ENCODE data around the gene AIP. TPM values are rescaled to one million over a fixed set of nuclear protein-coding genes. Genes with fewer than 3 reads are reported as not detected.

Gene AIP
- total RNA-seq, 3 donors from 2014 or later = 66.4 to 84.5 (median 69.8) TPM

DNA sequence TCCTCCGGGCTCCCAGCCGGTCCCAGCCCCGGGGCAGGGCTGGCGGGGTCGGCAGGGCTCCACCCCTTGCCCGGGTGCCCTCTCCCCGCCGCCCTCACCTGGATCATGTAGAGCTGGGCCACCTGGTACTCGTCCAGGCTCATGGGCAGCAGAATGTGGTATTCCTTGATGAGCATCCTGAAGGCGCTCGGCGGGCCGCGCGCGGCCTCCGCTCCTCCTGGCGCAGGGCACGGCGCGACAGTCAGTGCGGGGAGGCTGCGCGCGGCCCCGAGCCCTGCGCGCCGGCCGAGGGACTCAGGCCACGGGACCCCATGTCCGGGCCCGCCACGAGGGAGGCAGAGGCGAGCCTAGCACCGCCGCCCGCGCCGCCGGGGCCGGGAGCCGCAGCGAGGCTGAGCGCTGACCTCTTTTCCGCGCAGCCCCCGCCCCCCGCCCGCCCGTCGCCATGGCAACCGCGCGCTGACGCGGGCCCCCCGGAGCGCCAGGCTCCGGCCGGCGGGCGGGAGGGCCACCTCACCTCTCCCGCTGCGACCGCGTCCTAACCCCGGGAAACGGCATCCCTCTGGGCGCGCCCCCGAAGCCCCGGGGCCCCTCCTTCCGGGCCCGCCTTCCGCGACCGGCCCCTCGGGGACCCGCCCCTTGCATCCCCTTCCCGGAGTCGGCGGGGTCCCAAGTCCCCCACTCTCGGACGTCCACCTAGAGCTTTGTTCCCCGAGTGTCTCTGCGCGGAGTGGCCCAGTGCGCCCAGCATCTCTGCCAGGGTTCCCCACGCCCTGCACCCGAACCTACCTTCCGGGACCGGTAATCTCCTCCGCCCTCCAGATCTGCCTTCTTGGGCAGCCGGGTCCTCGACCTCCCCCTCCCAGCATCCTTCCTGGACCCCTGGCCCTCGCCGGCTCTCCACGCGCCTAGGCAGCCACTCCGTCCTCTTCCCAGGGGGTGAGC lies 21.5 kb downstream of the AIP start:
- peak overlapping the region; percentile 98 for H3K27ac ChIP-seq
- DNase-seq (ENCODE audit: low spot score in 2 of 2) = no peak
- H3K9me3 ChIP-seq = no peaks in the 10 kb centered on the region
- H3K4me1 ChIP-seq = peaks cover 17 to 27% of the 10 kb centered on the region in 2 donors
- no peaks in the 10 kb centered on the region for H3K36me3 ChIP-seq
- intact Hi-C loops (cut with DNase I; ENCODE audit: low total_unique reads) = loop anchor here (10.0 kb wide), 1 partner anchor 109 kb away; the partner anchor contains the start of gene RAD9A
- H3K4me3 ChIP-seq = peak overlapping the region; percentile 59 to 70 (median 70)
- TF ChIP-seq POLR2AphosphoS5 (IDR thresholded peaks at IDR 0.05) (peak in 1 of 3 donors; percentile 14), POLR2A (IDR thresholded peaks at IDR 0.05) (no peak)
- TF ChIP-seq, protein P1, sequence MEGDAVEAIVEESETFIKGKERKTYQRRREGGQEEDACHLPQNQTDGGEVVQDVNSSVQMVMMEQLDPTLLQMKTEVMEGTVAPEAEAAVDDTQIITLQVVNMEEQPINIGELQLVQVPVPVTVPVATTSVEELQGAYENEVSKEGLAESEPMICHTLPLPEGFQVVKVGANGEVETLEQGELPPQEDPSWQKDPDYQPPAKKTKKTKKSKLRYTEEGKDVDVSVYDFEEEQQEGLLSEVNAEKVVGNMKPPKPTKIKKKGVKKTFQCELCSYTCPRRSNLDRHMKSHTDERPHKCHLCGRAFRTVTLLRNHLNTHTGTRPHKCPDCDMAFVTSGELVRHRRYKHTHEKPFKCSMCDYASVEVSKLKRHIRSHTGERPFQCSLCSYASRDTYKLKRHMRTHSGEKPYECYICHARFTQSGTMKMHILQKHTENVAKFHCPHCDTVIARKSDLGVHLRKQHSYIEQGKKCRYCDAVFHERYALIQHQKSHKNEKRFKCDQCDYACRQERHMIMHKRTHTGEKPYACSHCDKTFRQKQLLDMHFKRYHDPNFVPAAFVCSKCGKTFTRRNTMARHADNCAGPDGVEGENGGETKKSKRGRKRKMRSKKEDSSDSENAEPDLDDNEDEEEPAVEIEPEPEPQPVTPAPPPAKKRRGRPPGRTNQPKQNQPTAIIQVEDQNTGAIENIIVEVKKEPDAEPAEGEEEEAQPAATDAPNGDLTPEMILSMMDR (IDR thresholded peaks at IDR 0.05) = no peak
- H3K27me3 ChIP-seq = no peaks in the 10 kb centered on the region

DNA sequence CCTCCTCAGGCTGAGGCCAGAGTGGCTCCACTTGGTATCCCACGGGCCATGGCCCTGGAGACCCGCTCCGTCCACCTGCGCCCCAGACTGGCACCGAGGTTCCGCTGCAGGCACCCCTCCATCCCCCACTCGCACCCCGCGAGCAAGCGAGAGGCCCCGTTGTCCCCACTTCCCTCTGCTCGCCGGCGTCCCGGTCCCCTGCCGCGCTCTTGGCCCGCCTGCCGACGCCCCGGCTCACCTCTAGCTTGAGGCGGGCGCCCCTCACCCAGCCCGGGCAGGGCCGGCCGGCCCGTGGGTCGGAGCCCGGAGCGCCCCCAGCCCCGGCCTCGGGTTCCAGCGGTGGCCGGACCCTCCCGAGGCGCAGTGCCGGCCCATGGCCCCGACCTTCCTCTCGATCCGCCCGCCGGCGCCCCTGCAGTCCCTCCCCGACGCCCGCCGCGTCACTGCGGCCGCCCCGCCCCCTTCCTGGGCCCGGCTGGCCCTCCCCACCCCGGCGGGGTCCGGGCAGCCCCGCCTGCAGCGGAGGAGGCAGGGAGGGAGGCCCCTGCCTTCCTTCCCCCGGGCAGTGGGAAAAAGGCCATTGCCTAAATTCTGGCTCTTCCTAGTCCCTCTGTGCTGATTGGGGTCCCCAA lies 22.2 kb downstream of the AIP start, which contains the start of gene PITPNM1:
PITPNM1 (minus strand) TSS at position 414 of the 632 bp plus-strand sequence. CDS start 1,183 bp downstream, outside the sequence.
- DNase-seq (ENCODE audit: low spot score in 2 of 2) = peak in 1 of 2 donors; percentile 53
- intact Hi-C loops (cut with DNase I; ENCODE audit: low total_unique reads) = loop anchor here (10.0 kb wide), 1 partner anchor 110 kb away; the partner anchor contains the start of gene RAD9A
- peaks cover 17 to 27% of the 10 kb centered on the region in 2 donors for H3K4me1 ChIP-seq
- no peaks in the 10 kb centered on the region for H3K36me3 ChIP-seq
- no peaks in the 10 kb centered on the region for H3K9me3 ChIP-seq
- H3K27ac ChIP-seq = peak within 1 kb of the TSS; percentile 98
- H3K27me3 ChIP-seq = no peaks in the 10 kb centered on the region
- H3K4me3 ChIP-seq = peak within 1 kb of the TSS; percentile 59 to 70 (median 70)
- TF ChIP-seq POLR2AphosphoS5 (IDR thresholded peaks at IDR 0.05) = no peak
- TF ChIP-seq, protein P1 (IDR thresholded peaks at IDR 0.05) = no peak
- TF ChIP-seq POLR2A (IDR thresholded peaks at IDR 0.05) = no peak

DNA sequence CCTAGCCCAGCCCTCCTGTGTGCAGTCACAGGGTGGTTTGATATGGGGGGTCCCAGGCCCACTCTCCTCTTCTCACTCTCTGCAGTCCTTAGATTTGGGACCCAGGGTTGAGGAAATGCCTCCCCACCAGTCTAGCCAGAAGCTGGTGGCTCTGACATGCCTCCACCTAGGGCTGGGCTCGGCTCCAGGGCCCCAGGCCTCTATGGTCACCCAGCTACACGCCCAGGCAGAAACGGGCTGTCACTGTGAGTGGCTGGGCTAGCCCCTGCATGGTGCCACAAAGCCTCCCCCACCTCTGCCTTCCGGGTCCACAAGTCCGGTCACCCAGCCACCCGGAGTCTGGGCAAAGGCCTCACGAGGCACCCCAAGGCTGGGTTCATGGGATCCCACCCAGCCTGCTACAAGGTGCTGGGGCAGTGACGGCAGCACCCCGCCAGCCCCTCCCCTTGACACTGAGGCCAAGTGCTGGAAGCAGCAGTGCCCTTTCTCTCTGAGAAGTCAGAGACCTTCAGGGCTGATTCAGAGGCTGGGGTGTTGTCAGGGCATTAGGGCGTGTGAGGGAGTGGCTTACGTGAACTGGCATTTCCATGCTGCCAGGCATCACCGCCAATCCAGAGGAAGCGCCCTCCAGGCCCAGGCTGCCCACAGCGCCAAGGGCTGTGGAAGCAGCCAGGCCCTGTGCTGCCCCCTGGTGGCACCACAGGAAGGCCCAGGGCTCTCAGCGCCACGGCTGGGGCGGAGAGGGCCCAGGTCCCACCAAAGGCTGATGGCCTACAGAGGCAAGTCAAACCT lies 23.0 kb downstream of the AIP start:
- no peaks in the 10 kb centered on the region for H3K36me3 ChIP-seq
- peak overlapping the region; percentile 59 to 70 (median 70) for H3K4me3 ChIP-seq
- peaks cover 17 to 27% of the 10 kb centered on the region in 2 donors for H3K4me1 ChIP-seq
- TF ChIP-seq, protein P1 (IDR thresholded peaks at IDR 0.05) = peak; percentile 78 to 97 (median 92)
- no peak for TF ChIP-seq POLR2A (IDR thresholded peaks at IDR 0.05)
- TF ChIP-seq POLR2AphosphoS5 (IDR thresholded peaks at IDR 0.05) = peak in 2 of 3 donors; percentile 44 to 65
- no peaks in the 10 kb centered on the region for H3K27me3 ChIP-seq
- DNase-seq (ENCODE audit: low spot score in 2 of 2) = peak; percentile 85
- peak overlapping the region; percentile 98 for H3K27ac ChIP-seq
- intact Hi-C loops (cut with DNase I; ENCODE audit: low total_unique reads) = loop anchor here (10.0 kb wide), 1 partner anchor 111 kb away; the partner anchor contains the start of gene RAD9A
- H3K9me3 ChIP-seq = no peaks in the 10 kb centered on the region

DNA sequence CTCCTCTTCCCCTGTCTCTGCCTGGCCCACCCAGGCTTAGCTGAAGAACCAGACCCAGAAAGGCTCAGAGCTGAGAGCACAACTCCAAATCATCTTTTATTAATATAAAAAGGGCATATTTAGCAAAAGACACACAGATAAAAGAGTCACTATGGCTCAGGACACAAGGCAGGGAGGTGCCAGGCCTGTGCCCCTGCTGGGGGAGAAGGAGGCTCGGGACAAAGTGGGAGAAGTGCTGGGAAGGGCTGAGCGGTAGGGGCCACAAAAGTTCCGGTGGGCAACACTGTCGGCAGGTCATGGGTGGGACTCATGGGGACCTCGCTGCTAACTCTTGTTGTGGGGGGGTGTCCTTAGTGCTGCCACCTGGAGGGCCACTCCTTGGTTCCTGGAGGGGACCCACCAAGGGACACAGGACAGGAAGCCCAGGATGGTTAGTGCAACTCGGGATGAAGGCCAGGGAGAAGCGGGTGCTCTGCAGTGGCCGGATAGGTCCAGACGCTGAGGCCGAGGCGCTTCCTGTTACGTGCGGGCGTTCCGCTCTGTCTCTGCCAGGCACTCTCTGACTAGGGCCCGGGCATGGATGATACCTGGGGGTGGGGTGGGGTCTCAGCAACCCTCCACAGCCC lies 23.7 kb downstream of the AIP start:
- DNase-seq (ENCODE audit: low spot score in 2 of 2) = no peak
- peak overlapping the region; percentile 98 for H3K27ac ChIP-seq
- H3K9me3 ChIP-seq = no peaks in the 10 kb centered on the region
- H3K27me3 ChIP-seq = no peaks in the 10 kb centered on the region
- no peaks in the 10 kb centered on the region for H3K36me3 ChIP-seq
- intact Hi-C loops (cut with DNase I; ENCODE audit: low total_unique reads) = loop anchor here (10.0 kb wide), 1 partner anchor 112 kb away; the partner anchor contains the start of gene RAD9A
- TF ChIP-seq, protein P1 (IDR thresholded peaks at IDR 0.05) = peak in 1 of 3 donors; percentile 24
- no peak for TF ChIP-seq POLR2AphosphoS5 (IDR thresholded peaks at IDR 0.05)
- peak overlapping the region in 2 of 3 donors; percentile 70 to 77 for H3K4me3 ChIP-seq
- H3K4me1 ChIP-seq = peaks cover 17 to 27% of the 10 kb centered on the region in 2 donors
